Left renal pelvis (tissue), 4 donors: ENCODE data around the gene TM9SF2. TPM values are rescaled to one million over a fixed set of nuclear protein-coding genes. Genes with fewer than 3 reads are reported as not detected.
"Not testable (repeated sequence)": the region's sequence is repeated elsewhere in the genome, so short reads cannot be mapped to it uniquely, and the experiment has no call there.

Experiments
- DNase-seq, 4 donors: peaks; one replicate each; pipeline ENCODE4 v3.0.0-alpha.2; 2013; ENCODE audit warnings: low read depth in 4 of 4, low spot score in 3 of 4
- polyA plus RNA-seq, 4 donors: library from polyadenylated mRNA; unstranded; fragments of 120-200 nt; gene quantifications; one replicate each; pipeline ENCODE4 v1.2.1, GENCODE V29; 2013; ENCODE audit not compliant: insufficient read length in 4 of 4

TM9SF2 gene
- polyA plus RNA-seq, 4 donors: 157 to 246 (median 208) TPM

DNA sequence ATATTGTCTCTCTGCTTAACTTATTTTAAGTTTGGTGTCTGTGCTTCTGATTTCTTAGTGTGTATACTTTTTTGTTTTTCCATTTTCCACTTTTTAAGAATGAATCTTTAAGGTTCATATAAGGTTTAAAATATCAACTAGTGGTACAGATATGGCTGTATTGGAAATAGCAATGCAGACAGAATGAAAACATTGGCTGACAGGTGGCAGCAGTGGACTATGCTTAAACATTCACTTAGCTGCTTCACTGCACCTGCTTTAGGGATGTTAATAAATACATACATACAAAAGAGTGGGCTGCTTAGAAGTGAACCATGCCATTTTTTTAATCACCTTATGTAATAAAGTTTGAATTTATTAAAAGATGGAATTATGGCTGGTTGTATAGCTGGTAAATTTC is 27.3 kb downstream of the TM9SF2 start:
- peak in 1 of 4 donors; percentile 7 for DNase-seq

DNA sequence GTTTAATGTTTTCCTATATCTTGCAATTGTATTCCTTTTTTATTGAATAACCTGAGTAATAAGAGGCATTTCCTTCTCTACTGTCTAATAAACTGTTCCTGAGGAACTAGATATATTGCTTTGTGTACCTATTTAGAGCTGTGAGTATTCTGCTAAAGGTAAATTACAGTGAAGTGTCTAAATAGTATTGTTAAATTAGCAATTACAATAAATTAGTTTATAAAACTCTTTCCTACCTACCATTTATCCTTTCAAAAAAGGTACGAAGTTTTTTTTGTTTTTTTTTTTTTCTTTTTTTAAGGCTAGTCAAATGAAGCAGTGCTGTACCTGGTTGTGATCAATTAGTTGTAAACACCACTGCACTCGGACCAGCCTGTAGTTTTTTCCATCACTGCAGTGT is 34.8 kb downstream of the TM9SF2 start:
- DNase-seq: no peak

DNA sequence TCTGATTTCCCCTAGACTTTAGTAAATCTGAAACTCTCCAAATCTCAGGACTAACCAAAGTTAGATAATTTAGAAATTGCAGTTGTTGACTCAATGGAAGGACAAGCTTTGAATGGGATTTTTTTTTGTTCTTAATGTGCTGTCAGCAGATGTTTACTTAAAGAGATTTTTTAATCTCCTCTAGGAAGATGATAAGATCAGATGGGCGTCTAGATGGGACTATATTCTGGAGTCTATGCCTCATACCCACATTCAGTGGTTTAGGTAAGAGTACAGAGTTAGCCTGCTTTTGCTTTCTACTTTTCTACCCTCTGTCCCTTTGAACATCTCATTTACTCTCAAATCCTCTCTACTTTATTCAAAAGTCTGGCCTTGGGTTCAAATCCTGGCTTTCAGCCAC is 39.3 kb downstream of the TM9SF2 start:
- DNase-seq: no peak

DNA sequence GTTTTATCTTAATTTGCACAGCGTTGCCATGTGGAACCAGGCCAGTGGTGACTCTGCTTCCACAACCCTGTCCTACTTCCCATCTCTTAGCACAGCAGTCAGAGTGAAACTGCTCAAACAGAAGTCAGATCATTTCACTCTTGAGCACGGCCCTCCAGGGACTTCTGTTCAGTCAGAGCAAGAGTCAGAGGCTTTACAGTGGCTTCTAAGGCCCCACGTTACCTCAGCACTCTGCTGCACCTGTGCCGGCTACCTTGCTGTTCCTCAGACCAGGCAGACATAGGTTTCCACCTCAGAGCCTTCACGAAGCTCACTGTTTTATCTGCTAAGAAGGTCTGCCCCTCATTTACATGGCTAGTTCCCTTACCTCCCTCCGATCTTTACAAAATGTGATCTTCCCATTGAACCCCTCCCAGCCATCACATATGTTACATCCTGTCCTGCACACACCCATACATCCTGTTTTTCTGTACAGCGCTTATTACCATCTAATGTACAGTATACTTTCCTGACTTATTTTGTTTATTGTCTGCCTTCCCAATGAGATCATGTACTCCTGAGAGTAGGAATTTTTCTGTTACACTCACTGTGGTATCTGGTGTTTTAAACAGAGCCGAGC is 41.6 kb downstream of the TM9SF2 start:
- DNase-seq: no peak

DNA sequence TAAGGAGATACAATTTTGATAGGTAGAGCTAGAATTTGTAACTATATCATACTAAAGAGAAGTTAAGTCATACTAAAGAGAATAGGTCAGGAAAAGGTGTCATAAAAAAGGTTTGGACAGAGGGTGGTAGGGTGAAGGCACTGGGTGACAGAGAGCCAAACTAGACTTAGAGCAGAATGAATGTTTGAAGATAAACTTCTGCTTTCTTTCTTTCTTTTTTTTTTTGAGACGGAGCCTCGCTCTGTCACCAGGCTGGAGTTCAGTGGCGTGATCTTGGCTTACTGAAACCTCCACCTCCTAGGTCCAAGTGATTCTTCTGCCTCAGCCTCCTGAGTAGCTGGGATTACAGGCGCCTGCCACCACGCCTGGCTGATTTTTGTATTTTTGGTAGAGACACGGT is 44.1 kb downstream of the TM9SF2 start:
- no peak for DNase-seq

DNA sequence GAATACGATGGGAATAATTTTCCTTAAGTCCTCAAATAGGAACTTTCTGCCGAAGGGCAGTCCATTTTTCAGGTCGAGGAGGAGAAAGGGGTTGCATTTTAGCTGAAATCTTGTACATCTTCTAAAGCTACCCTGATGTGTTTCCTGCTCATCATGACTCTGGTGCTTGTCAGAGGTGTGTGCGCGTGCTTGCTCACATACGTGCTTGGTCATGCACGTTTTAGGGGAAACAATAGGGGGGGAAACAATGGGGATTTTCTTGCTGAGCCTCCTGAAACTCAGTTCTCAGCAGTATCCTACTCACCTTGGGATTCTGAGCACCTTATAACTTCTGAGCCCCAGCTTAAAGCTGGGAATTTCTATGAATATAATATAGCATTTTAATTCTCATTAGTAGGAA is 44.7 kb downstream of the TM9SF2 start:
- DNase-seq: no peak

DNA sequence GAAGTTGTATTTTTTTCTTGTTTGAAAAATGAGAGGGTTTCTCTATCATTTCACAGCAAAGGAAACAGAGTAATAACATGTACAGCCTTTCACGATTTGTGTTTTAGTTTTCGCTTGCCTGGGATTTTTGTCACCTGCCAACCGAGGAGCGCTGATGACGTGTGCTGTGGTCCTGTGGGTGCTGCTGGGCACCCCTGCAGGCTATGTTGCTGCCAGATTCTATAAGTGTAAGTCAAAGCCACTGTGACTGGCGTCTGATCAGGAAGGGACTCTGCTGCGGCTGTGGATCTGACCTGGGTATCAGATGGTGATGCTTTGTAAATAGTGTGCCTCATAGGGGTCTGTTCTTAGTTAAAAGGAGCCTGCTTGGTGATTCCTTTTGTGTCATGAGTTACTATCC is 45.6 kb downstream of the TM9SF2 start:
- no peak for DNase-seq

DNA sequence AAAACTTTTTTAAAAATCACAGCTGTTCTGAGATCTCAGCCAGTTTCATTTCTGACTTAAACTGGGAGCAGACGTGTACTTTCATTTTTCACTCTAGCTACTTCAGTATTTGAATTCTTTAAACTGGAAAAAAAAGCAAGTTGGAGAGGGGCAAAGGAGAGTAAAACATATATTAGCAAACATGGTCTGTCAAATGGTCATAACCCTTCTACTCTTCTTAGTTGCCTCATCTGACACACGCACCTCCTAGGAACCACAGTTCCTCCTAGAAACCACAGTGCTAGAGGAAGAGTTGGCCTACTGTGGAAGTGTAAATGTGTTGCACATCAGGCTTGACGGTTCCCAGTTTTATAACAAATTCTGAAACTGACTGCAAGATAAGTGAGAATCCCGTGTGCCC is 47.2 kb downstream of the TM9SF2 start:
- DNase-seq: no peak

DNA sequence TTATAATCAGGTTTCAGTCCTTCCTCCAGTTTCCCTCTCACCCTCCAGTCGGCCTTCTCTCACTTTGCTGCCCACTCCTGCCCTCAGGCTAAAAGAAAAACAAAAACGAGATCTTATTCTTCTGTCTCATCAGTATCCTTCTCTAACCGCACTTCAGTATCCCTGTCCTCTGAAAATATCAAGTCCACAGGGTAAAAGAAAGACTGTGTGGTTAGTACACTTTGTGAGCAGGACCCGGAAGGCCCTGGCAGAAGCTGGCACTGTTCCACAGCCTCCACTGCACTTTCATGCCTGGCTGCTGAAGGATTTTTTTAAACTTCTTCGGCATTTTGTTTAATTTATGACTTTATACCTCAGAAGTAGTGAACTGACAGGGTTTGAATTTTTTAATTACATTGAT is 51.8 kb downstream of the TM9SF2 start:
- no peak for DNase-seq

DNA sequence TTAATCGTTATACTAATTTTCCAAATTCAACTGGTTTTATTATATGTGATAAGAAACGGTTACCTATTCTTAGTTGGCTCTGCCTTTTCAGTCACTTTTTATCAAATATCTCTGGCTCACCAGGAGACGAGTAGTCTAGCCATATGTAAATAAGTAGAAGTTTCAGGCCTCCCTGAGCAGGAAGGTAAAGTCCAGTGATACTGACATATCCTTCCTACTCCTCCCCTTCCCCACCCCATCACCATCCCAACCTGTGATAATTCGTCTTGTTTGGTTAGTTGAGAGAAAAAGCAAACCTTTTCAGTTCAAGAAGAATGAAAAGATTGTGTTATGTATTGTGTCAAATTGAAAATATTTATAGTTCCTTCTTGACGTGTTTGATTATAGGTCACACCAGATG is 53.9 kb downstream of the TM9SF2 start:
- DNase-seq: no peak

DNA sequence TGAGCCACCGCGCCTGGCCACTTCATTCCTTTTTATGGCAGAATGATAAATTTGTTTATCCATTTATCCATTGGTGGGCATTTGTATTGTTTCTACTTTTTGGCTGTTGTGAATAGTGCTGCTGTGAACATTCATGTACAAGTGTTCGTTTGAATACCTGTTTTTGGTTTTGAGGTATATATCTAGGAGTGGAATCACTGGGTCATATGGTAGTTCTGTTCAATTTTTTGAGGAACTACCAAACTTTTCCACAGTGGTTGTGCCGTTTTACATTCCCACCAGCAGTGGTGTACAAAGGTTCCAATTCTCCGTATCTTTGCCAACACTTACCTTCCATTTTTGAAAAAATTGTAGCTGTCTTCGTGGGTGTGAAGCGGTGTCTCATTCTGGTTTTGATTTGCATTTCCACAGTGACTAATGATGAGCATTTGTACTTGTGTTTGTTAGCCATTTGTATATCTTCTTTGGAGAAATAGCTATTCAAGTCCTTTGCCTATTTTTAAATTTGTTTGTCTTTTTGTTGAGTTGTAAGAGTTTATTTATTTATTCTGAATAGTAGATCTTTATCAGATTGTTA is 55.7 kb downstream of the TM9SF2 start:
- DNase-seq: no peak

DNA sequence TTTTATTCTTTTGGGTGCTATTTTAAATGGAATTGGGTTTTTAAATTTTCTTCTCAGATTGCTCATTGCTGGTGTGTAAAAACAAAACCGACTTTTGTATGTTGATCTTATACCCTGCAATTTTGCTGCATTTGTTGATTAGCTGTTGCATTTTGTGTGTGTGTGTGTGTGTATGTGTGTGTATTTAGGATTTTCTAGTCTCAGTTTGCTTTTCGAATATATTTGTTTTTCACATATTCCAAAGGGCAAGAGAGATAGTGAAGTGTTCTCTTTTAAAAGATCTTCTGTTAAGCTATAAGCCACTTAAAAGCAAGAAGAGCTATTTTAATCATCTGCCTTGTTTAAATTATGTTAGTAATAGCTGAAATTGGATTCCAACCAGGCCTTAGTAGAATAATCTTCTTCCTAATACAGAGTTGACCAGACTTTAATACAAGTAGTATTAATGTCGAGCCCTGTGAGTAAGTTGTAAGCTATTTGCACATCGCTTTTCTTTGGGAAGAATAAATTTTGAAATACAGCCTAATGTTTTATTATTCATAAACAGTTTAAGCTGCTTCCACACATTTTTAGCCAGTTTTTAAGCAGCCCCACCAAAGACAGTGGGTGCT is 57.4 kb downstream of the TM9SF2 start:
- DNase-seq: no peak

DNA sequence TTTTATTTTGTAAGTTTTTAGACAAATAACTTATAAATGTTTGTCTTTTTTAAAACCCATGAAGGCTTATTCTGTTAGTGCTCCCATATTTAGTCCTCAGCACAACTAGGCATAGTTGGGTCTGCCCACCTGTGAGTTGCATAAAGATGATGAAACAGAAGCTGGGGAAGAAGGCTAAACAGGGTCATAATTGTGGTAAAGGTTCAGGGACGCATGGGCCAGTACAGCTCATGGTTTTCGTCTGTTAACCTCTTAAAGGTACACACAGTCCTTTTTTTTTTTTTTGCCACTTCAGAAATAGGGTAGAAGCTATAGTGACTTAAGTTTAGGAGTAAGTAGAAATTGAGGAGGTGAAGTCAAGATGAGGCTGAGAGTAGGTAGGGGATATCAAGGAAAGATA is 58.3 kb downstream of the TM9SF2 start:
- no peak for DNase-seq

DNA sequence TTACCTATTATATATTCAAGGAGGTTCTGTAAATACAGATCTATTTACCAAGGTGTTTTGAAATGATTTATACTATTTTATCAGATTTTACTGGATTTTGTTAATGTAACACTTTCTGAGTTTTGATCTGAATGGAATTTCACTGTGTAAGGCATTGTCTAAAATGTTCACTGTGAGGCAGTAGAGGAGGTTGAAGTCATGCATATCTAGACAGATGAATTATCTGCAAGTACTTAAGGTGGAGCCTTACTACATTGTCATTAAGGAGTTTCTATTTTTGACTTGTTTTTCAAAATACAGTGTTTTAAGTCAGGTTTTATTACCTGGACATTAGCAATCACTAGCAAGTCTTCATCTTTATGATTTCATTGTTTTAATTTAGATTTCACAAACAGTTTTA is 62.1 kb downstream of the TM9SF2 start:
- DNase-seq: no peak

DNA sequence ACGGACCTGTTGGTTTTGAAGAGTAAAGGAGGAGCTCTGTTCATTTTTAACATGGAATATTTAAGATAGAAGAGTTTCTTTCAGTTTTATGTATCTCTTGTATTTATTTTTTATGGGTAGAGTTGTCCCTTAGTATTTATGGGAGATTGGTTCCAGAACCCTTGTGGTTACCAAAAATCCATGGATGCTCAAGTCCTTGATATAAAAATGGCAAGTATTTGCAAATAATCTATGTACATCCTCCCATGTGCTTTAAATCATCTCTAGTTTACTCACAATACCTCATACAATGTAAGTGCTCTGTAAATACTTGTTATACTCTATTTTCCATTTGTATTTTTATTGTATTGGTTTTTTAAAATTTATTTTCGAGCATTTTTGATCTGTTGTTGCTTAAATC is 63.1 kb downstream of the TM9SF2 start:
- no peak for DNase-seq

DNA sequence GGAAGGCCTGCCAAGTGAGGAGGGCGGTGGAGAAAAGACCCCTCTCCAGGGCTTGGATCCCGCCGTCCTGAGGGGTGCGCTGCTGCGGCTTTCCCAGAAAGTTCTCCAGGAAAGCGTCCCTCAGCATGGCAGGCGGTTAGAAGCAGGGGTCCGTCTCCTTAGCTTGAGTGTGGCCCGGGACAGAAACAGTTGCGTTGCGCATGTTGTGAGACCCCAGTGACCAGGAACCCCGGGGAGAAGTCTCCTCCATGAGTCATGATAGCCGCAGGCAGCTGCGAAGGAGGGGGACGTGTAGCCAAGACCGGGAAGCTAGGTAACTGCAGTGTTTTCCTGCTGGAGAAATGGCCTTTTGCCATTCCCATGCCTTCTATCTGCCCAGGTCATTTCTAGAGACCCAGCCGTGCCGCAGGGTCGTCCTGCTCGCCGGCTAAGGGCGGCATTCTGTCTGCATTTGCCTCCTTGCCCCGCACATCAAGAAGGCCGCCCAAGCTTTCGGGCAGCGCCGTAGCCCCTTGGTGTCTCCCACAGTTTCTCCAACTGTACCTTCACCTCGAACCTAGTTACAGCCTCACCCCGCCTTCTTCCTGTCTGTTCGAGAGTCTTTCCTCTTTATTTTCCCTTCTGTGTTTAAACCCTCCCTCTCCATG is 64.3 kb downstream of the TM9SF2 start:
- no peak for DNase-seq

DNA sequence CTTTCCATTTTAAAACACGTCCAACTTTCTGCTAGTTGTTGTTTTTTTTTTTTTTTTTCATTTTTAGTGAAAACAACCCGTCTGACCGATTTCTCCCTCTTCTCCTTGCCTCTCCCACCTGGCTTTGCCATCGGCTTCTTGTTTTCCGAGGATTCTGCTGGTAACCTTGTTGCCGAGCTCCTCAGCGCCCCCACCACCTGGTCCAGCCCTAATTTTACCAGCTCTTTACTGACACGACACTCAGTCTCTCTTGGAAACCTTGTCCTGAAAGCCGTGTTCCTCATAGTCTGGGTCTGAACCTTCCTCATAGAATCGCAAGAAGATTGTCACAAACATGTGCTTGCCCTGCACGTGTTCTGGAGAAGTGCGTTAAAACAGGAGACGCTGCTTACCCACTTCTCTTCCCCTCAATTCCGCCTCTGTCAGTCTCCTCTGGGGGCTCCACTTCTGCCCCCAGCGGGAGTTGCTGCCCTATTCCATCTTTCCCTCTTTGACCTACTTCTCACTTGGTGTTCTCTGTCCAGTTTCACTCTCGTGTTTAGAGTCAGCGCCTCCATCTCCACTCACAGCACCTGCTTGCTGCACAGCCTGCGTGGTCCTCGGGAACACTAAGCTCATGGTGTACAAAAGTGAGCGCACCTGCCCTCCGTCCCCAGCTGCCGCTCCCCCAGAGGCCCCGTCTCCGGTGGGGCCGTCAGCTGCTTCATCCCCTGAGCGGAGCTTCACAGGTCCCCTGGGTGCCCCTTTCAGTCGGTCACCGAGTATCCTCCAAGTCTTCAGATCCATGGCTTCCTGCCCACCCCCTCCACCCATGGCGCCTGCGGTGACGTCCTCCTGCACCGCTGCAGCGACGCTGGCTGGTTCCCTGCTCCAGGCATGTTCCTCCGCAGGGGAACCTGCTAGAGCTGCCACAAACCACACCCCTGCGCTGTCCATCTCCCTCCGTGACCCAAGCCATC is 65.1 kb downstream of the TM9SF2 start:
- DNase-seq: no peak

DNA sequence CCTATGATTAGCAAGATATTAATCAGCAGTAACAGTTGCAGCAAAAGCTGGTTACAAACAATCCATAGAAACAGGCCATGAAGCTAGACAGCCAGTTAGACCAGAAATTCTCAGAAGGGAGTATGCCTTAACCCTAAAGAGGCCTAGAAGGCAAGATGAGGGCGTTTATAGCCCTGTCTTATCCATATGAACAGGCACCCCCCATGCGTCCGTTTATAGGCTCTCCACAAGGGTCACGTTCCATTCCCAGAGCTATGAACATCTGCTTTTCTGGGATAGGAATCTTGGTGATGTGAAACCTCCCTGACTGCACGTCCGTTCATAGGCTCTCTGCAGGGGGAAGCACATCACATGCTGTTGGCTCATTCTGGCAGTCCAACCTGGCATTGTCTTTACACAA is 67.6 kb downstream of the TM9SF2 start:
- not testable (repeated sequence) for DNase-seq

DNA sequence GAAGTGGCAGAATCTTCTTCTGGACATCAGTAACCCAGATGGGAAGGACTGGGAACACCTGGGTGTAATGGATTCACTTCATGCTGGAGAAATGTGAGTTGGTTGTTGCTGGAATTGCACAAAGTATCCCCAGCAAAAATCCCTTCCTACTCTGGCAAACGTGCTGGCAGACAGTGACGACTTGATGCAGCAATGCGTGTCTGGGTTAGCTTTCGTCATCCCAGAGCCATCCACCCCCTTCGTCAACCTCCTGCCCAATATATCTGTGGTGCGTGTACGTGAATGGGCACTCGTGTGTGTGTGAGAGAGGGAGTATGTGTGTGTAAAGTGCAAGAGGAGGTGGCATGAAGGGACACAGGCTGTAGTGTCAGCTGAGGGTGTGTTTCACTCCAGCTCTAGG is 70.9 kb downstream of the TM9SF2 start:
- no peak for DNase-seq

DNA sequence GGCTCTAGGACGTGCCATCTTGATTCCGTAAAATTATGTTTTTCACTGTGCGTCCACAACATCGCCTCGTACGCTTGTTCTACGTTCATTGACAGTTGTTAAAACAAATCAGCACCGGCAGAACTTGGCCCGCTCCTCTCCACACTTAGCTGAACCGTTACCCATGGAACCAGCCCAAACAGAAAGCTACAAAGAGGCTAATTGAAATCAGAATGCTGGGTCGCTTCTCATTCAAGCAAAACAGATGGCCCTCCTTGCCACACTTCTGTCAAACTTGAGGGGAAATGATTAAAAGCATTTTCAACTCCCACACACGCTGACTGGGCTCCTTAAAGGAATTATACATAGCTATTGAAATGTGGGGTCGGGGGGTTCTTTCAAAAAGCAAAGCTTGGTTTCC is 71.6 kb downstream of the TM9SF2 start:
- no peak for DNase-seq
